ENCODE data around the gene ZMYND8.
A peak's percentile ranks its signal among the peaks of the same experiment; 100 is the strongest.

ZMYND8 gene

GRCh38 chr20:47325242-47325641, 31.3 kb downstream of the ZMYND8 start:
- DNase-seq (ENCODE audit: low read depth), result no peak
- no peak for TF ChIP-seq CTCF (conservative IDR thresholded peaks at IDR 0.05; ENCODE audit: low read length)
- H3K4me3 ChIP-seq (ENCODE audit: low read length), result no peak overlapping the region

- DNase-seq (ENCODE audit: low read depth), result no peak
- no peak overlapping the region for H3K4me3 ChIP-seq (ENCODE audit: low read length)
- TF ChIP-seq CTCF (conservative IDR thresholded peaks at IDR 0.05; ENCODE audit: low read length), result no peak
Observed at GRCh38 chr20:47320990-47321805, 35.3 kb downstream of the ZMYND8 start.

GRCh38 chr20:47319517-47320252, 36.8 kb downstream of the ZMYND8 start:
- peak; percentile 90 for DNase-seq (ENCODE audit: low read depth)
- H3K4me3 ChIP-seq (ENCODE audit: low read length), result peak overlapping the region; percentile 43; the same call in 1 of the 2 replicates
- TF ChIP-seq CTCF (conservative IDR thresholded peaks at IDR 0.05; ENCODE audit: low read length), result no peak

- peak overlapping the region; percentile 43 for H3K4me3 ChIP-seq (ENCODE audit: low read length)
- TF ChIP-seq CTCF (conservative IDR thresholded peaks at IDR 0.05; ENCODE audit: low read length), result no peak
- DNase-seq (ENCODE audit: low read depth), result peak; percentile 77
Observed at GRCh38 chr20:47318586-47319516, 37.6 kb downstream of the ZMYND8 start.

- DNase-seq (ENCODE audit: low read depth), result peak; percentile 80
- TF ChIP-seq CTCF (conservative IDR thresholded peaks at IDR 0.05; ENCODE audit: low read length), result no peak
- H3K4me3 ChIP-seq (ENCODE audit: low read length), result peak overlapping the region; percentile 18
Observed at GRCh38 chr20:47318027-47318585, 38.4 kb downstream of the ZMYND8 start.

- DNase-seq (ENCODE audit: low read depth), result peak; percentile 98
- no peak overlapping the region for H3K4me3 ChIP-seq (ENCODE audit: low read length)
- no peak for TF ChIP-seq CTCF (conservative IDR thresholded peaks at IDR 0.05; ENCODE audit: low read length)
Observed at GRCh38 chr20:47317127-47317895, 39.2 kb downstream of the ZMYND8 start.
